GM23338 (cell line): Measurements from ENCODE around the gene CDC26. TPM values are rescaled to one million over a fixed set of nuclear protein-coding genes. Genes with fewer than 3 reads are reported as not detected.

Experiments
- ATAC-seq: fragments of 200-7000 bp; cut with Tn5 transposase; 3 replicates; pipeline ENCODE4 v1.9.1; 2020
- DNase-seq: peaks from one replicate; pipeline ENCODE4 v3.0.0-alpha.2; 2015; ENCODE audit warnings: low spot score
- H2AFZ ChIP-seq: fragments of 200-600 bp; sonication (generic); 2 replicates; pipeline ENCODE4 v1.8.0; 2016; ENCODE audit warnings: antibody characterized with exemption, mild to moderate bottlenecking, moderate library complexity
- H3F3A ChIP-seq: fragments of 200-600 bp; sonication (generic); replicated peaks from 2 replicates; pipeline ENCODE4 v1.8.0; 2017; ENCODE audit warnings: antibody characterized with exemption, mixed run types, low read depth
- H3K27ac ChIP-seq: fragments of 200-600 bp; sonication (generic); 2 replicates; pipeline ENCODE4 v1.6.1; 2016; ENCODE audit warnings: low read depth
- H3K27me3 ChIP-seq: fragments of 200-600 bp; sonication (generic); 2 replicates; pipeline ENCODE4 v1.8.0; 2016; ENCODE audit warnings: mild to moderate bottlenecking, mixed run types, moderate library complexity; ENCODE audit not compliant: insufficient read depth
- H3K36me3 ChIP-seq: fragments of 200-600 bp; sonication (generic); 2 replicates; pipeline ENCODE4 v1.8.0; 2016; ENCODE audit warnings: mild to moderate bottlenecking; ENCODE audit not compliant: insufficient read depth
- H3K4me1 ChIP-seq: fragments of 200-600 bp; sonication (generic); 2 replicates; pipeline ENCODE4 v1.8.0; 2016; ENCODE audit warnings: mild to moderate bottlenecking, moderate library complexity; ENCODE audit not compliant: insufficient read depth
- H3K4me2 ChIP-seq: fragments of 200-600 bp; sonication (generic); 2 replicates; pipeline ENCODE4 v1.7.1; 2017; ENCODE audit warnings: mixed run types
- H3K4me3 ChIP-seq: fragments of 200-600 bp; sonication (generic); 2 replicates; pipeline ENCODE4 v1.6.1; 2016; ENCODE audit warnings: mixed run types
- H3K79me2 ChIP-seq: fragments of 200-600 bp; sonication (generic); replicated peaks from 2 replicates; pipeline ENCODE4 v1.8.0; 2017; ENCODE audit warnings: mild to moderate bottlenecking; ENCODE audit not compliant: insufficient read depth
- H3K9me2 ChIP-seq: fragments of 200-600 bp; sonication (generic); 2 replicates; pipeline ENCODE4 v1.8.0; 2017; ENCODE audit not compliant: insufficient read depth
- H4K20me1 ChIP-seq: fragments of 200-600 bp; sonication (generic); replicated peaks from 2 replicates; pipeline ENCODE4 v1.8.0; 2017; ENCODE audit warnings: mild to moderate bottlenecking; ENCODE audit not compliant: insufficient read depth
- H3K27ac Mint-ChIP-seq: 2 replicates; pipeline ENCODE4 v1.8.0; 2020; ENCODE audit warnings: inconsistent platforms, mild to moderate bottlenecking, moderate library complexity, mixed read lengths
- H3K27me3 Mint-ChIP-seq: 3 replicates; pipeline ENCODE4 v1.8.0; 2022; ENCODE audit warnings: low read depth, mild to moderate bottlenecking, moderate library complexity, mixed read lengths, inconsistent platforms; ENCODE audit not compliant: insufficient read depth, poor library complexity
- H3K36me3 Mint-ChIP-seq: 3 replicates; pipeline ENCODE4 v1.8.0; 2021; ENCODE audit warnings: low read depth, mild to moderate bottlenecking, inconsistent platforms, moderate library complexity, mixed read lengths
- H3K4me1 Mint-ChIP-seq: 3 replicates; pipeline ENCODE4 v1.8.0; 2020; ENCODE audit warnings: mild to moderate bottlenecking, inconsistent platforms, mixed read lengths
- H3K4me3 Mint-ChIP-seq: 3 replicates; pipeline ENCODE4 v1.8.0; 2021; ENCODE audit warnings: moderate library complexity, mild to moderate bottlenecking, inconsistent platforms, mixed read lengths
- H3K9me3 Mint-ChIP-seq: 3 replicates; pipeline ENCODE4 v1.8.0; 2020; ENCODE audit warnings: moderate library complexity, mild to moderate bottlenecking, inconsistent platforms, mixed read lengths
- CREB1 ChIP-seq: fragments of 250-450 bp; sonication (Bioruptor Pico); IDR thresholded peaks from 2 replicates; pipeline ENCODE4 v1.5.0; 2020; ENCODE audit warnings: low read depth, mild to moderate bottlenecking, moderate library complexity
- CTCF ChIP-seq, 2 experiments: fragments of 200-600 bp in 1 of 2; sonication (generic) in 1 of 2; conservative IDR thresholded peaks; 2 replicates each; pipeline versions ENCODE4 v1.5.1 to v1.6.1; 2016 to 2017; ENCODE audit warnings: antibody characterized with exemption in 2 of 2, low read depth in 2 of 2, mild to moderate bottlenecking in 2 of 2, moderate library complexity in 1 of 2
- ETS1 ChIP-seq: IDR thresholded peaks from 2 replicates; pipeline ENCODE4 v1.6.1; 2016; ENCODE audit warnings: antibody characterized with exemption
- EZH2 ChIP-seq: fragments of 200-600 bp; sonication (generic); IDR thresholded peaks from one replicate; pipeline ENCODE4 v1.8.0; 2017; ENCODE audit warnings: antibody characterized with exemption, mild to moderate bottlenecking, low read depth; ENCODE audit not compliant: unreplicated experiment
- NANOG ChIP-seq: IDR thresholded peaks from 2 replicates; pipeline ENCODE4 v1.6.1; 2016; ENCODE audit warnings: antibody characterized with exemption, borderline replicate concordance
- POLR2AphosphoS5 ChIP-seq: IDR thresholded peaks from 2 replicates; pipeline ENCODE4 v1.6.1; 2016; ENCODE audit warnings: antibody characterized with exemption, low read depth
- STAT1 ChIP-seq: IDR thresholded peaks from one replicate; pipeline ENCODE4 v1.6.1; 2016; ENCODE audit warnings: antibody characterized with exemption; ENCODE audit not compliant: unreplicated experiment
- ZNF114 ChIP-seq: fragments of 250-450 bp; sonication (Bioruptor Pico); IDR thresholded peaks from 2 replicates; pipeline ENCODE4 v1.5.0; 2020; ENCODE audit warnings: mild to moderate bottlenecking, moderate library complexity
- long read RNA-seq: library from polyadenylated mRNA; unstranded; transcript quantifications from one replicate; pipeline ENCODE4 v2.0.0, GENCODE V29; 2020; ENCODE audit not compliant: unreplicated experiment
- polyA plus RNA-seq: library from polyadenylated mRNA; unstranded; fragments of >200 nt; fragmentation: Nextera tagmentation; extraction: Ambion mirVana; gene quantifications from 2 replicates; pipeline ENCODE4 v1.2.1, GENCODE V29; 2016
- total RNA-seq: library from RNA; depleted of rRNA; stranded (reverse); fragments of >200 nt; shearing (Covaris generic); gene quantifications from 2 replicates; pipeline ENCODE4 v1.2.3, GENCODE V29; 2014; rRNA removed

Gene CDC26
- total RNA-seq (34.9 and 45.1 TPM in 2 replicates), polyA plus RNA-seq (85.0 and 112 TPM in 2 replicates)
- long read RNA-seq, transcript CDC26-201 (4 exons, 872 nt) = major isoform, 26 of 32 reads
- long read RNA-seq, partial matches to known transcripts = 2 of 32 reads
- long read RNA-seq, other reads (novel, unspliced or antisense) = 4 of 32 reads

DNA sequence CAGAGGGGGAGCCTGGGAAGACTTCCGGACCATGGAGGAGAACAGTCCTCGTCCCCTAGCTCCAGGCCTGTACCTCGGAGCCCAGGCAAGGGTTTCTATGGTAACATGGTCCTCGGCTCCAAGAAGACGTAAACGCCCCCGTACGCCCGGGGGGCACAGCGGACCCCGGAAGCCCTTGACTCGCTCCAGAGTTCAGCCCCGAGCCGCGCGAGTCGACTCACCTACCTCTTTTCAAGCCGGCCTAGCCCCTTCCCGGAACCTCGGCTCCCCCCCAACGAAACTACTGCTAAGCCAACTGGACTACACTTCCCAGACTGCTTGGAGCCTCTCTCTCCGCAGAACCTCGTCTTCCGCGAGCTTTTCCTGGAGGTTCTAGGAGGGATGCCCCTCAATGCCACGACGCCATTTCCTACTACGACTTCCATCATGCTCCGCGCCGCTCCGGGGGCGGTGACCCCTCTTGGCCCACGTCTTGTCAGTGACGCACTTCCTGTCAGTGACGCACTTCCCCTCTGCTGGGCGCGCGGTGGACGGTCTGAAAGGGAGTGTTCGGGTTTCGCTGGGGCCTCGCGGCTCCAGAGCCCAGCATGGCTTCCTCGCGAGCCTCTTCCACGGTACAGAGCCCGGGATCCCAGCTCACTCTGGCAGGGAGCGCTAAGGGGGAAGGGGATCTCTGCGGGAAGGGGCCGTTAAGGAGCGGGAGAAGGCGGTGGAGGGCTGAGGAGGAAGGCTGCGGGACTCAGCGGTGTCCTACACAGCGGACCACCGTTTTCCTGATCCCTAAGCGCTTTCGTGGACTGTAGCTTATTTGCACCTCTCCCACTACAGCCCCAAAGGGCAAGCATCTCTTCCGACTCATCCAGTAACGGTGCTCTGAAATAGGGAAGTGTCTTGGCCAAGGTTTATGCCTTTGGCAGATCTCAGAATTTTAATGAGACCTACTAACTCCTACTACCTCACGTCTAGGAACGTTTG lies at the start of gene CDC26, which contains the start of gene PRPF4:
CDC26 (minus strand) TSS at position 416 of the 975 bp plus-strand sequence. CDS start 3,065 bp downstream, outside the sequence.
PRPF4 (plus strand) TSS at position 502 of the 975 bp plus-strand sequence; CDS start at position 588, 86 bp downstream.
- peaks cover 28% of the 10 kb centered on the region for H3K79me2 ChIP-seq
- H3K4me3 ChIP-seq = peak within 1 kb of the TSS; percentile 87
- no peak within 1 kb of the TSS for H3K27ac Mint-ChIP-seq
- H3F3A ChIP-seq = no peaks in the 10 kb centered on the region
- peaks cover 56% of the 10 kb centered on the region for H3K36me3 Mint-ChIP-seq
- no peaks in the 10 kb centered on the region; the same call in 1 of the 2 replicates for H4K20me1 ChIP-seq
- DNase-seq (peak; percentile 99), ATAC-seq (peak; percentile 96)
- H3K4me2 ChIP-seq = peak within 1 kb of the TSS; percentile 87
- H3K9me3 Mint-ChIP-seq = no peaks in the 10 kb centered on the region
- H3K27ac ChIP-seq = peak within 1 kb of the TSS; percentile 56; the same call in 1 of the 2 replicates
- H3K36me3 ChIP-seq = peaks cover 50% of the 10 kb centered on the region
- peaks cover 7% of the 10 kb centered on the region; the same call in 1 of the 3 replicates for H3K4me1 Mint-ChIP-seq
- H3K27me3 ChIP-seq = no peaks in the 10 kb centered on the region
- TF ChIP-seq STAT1 = no peak
- peak; percentile 98 for TF ChIP-seq ETS1
- peak; percentile 99 for TF ChIP-seq POLR2AphosphoS5
- peak; percentile 96 for TF ChIP-seq CREB1 (CRISPR knock-in tag)
- no peak for TF ChIP-seq ZNF114 (CRISPR knock-in tag)
- TF ChIP-seq EZH2 = no peak
- no peaks in the 10 kb centered on the region for H3K27me3 Mint-ChIP-seq
- no peak within 1 kb of the TSS for H3K4me3 Mint-ChIP-seq
- no peaks in the 10 kb centered on the region for H3K9me2 ChIP-seq
- H2AFZ ChIP-seq = peak within 1 kb of the TSS; percentile 64
- H3K4me1 ChIP-seq = peaks cover 8% of the 10 kb centered on the region; the same call in 1 of the 2 replicates

DNA sequence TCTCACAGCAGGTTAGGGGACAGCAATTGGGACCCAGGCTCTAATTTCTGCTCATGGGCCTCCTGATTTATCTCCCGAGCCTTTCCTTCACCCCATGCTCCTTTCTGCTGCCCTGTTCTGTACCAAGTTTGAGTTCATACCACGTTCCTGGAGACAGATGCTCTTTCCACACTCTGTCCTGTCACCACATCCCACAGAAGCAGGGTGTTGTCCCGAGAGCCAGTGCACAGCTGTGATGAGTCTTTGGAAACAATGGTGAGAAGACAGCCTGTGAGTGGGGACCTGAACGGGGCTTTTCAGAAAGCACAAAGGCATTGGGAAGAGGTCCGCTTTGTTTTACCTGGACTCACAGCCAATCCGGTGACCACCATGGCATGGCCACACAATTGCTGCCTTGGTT lies 47.3 kb upstream of the CDC26 start:
- ATAC-seq = no peak
- Histone ChIP-seq H3K36me3 (no peaks in the 10 kb centered on the region), H4K20me1 (no peaks in the 10 kb centered on the region), H3F3A (no peaks in the 10 kb centered on the region), H3K9me2 (no peaks in the 10 kb centered on the region), H3K4me3 (no peak overlapping the region), H3K4me1 (no peaks in the 10 kb centered on the region), H3K27me3 (no peaks in the 10 kb centered on the region), H3K27ac (no peak overlapping the region), H2AFZ (no peak overlapping the region), H3K4me2 (no peak overlapping the region), H3K79me2 (no peaks in the 10 kb centered on the region)
- Mint-ChIP-seq H3K27ac (no peak overlapping the region), H3K4me3 (no peak overlapping the region), H3K36me3 (no peaks in the 10 kb centered on the region), H3K9me3 (no peaks in the 10 kb centered on the region), H3K4me1 (no peaks in the 10 kb centered on the region), H3K27me3 (peaks cover 3% of the 10 kb centered on the region)
- no peak for DNase-seq
- TF ChIP-seq ETS1 = no peak
- TF ChIP-seq CTCF (conservative IDR thresholded peaks at IDR 0.05; ENCODE audit: low read depth in 2 of 2) = no peak
- no peak for TF ChIP-seq CREB1 (CRISPR knock-in tag)
- TF ChIP-seq EZH2 = no peak
- no peak for TF ChIP-seq NANOG
